HG03342 (cell line): ENCODE measurements around the gene NMT2.

ENCODE experiments used
- ATAC-seq: cut with Tn5 transposase; IDR thresholded peaks from one replicate; pipeline ENCODE4 v1.9.1; 2021; ENCODE audit warnings: mild to moderate bottlenecking, moderate library complexity; ENCODE audit not compliant: unreplicated experiment

NMT2 gene

DNA sequence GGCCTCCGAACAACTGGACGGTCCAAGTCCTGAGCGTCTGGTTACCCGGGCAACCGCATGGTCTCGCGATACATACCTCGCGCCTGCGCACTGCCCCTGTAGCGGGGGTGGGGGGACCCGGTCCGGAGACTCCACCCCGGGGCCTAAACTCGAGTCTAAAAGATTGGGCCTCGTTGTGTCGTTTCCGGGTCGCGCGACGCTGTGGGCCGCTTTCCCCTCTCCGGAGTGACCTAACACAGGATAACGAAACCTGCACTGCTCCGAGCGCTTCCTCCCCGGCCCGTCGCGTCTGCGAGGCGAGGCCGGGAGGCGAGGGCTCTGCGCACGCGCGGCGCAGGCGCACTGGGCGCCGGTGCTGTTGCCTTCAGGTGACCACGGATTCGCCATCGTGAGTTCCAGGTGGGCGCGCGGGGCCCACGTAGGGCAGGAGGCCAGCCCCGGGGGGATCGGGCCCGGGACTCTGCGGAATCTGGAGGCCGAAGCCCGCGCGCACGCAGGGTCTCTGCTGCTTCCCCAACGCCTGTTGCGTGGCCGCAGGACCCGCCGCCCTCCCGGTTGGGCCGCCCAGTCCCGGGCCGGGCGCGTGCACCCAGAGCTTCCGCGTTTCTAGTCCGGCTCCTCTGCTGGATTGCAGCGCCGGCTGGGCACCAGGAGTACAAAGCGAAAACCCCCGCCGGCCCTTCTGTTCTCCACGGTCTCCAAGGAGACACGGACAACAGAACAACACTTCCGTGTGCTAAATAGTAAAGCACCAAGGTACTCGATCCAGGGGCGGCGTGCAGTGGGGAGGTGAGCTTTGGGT lies 71.3 kb downstream of the NMT2 start, which contains the start of gene RPP38:
TSS of gene RPP38 (plus strand) at position 345 of the 802 bp plus-strand sequence. CDS start 5,960 bp downstream, outside the sequence.
- ATAC-seq: peak; percentile 77

DNA sequence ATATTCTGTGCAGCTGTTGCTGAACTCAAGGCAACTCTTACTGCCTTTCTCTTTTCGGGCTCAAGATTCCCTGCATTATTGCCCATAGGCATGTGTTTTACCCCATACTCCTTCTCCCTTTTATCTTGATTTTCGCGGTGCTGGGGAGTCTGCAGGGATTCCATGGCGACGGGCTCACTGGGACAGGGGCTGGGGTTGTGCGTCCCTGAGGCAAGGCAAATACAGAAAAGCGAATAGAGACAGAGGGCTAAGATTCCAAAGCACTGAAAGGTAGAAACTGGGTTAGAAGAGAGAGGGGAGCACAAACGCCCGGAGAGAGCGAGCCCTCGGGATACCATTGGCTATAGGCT lies 71.9 kb downstream of the NMT2 start:
- ATAC-seq: peak; percentile 20

DNA sequence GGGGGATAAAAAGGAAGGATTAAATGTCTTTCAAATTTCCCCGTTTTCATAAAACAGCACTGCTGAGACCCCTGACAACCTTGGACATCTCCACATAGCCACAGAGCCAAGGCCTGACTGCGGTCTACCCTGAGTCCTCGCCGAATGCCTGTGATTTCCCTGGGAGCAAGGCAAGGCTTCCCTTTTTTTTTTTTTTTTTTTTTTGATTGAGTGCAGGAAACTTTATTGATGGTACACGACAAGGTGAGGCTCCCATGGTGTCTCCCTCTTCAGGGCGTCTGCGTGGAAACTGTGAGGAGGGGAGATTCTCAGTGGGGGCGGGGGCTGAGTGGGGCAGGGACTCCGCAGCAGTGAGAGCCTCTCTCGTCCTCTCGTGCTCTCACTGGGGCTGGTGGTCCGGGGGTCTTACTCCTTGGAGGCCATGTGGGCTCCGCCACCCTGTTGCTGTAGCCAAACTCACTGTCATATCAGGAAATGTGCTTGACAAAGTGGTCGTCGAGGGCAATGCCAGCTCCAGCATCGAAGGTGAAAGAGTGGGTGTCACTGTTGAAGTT lies 75.6 kb downstream of the NMT2 start:
- no peak for ATAC-seq

DNA sequence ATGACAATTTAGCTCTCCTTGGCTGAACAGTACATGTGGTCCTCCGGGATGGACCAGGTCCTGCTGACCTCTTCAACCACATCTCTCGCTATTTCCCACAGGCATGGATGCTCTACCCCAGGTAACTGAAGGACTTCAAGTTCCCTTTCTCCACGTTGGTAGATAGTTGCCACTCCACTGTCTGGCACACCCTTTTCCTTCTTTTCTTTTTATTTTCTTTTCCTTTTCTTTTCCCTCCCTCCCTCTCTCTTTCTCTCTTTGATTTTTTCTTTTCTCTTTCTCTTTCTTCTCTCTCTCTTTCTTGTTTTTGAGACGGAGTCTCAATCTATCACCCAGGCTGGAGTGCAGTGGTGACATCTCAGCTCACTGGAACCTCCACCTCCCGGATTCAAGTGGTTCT lies 77.1 kb downstream of the NMT2 start:
- no peak for ATAC-seq

DNA sequence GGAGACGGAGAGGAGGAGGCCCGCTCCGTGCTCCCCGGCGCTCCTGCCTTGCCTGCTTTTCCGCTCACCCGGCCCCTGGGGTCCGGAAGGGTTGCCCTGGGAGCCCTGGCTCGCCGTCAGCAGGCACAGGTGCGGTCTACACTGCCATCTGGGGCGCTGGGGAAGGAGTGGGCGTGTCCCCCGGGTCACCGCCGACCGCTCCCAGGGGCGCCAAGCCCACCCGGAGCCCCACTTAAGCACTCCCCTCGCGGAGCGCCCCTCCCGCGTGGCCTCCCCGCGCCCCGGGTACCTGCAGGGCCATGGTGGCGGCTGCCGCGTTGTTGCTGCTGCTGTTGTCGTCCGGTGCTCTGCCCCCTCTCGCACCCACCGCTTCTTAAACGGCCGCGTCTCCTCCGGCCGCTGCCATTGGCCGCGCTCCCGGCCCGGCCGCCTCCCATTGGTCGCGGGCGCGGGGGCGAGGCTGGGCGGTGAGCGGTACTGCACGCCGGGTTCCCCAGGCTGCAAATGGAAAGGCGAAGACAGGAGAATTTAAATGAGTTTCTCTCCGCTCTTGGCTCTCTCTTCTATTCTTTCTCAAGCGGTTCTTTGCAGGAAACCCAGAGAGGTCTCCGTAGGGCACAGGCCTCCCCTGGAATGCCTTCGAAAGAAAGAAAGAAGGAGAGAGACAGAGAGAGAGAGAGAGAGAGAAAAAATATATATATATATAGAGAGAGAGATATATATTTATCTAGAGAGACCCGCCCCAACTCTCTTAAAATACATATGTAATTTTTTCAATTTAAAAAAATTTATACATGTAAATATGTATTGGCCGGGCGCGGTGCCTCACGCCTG lies 79.8 kb downstream of the NMT2 start, which contains the start of gene ACBD7:
TSS of gene ACBD7 (minus strand) at position 349 of the 834 bp plus-strand sequence. CDS start at position 301, 48 bp downstream.
- peak; percentile 100 for ATAC-seq

DNA sequence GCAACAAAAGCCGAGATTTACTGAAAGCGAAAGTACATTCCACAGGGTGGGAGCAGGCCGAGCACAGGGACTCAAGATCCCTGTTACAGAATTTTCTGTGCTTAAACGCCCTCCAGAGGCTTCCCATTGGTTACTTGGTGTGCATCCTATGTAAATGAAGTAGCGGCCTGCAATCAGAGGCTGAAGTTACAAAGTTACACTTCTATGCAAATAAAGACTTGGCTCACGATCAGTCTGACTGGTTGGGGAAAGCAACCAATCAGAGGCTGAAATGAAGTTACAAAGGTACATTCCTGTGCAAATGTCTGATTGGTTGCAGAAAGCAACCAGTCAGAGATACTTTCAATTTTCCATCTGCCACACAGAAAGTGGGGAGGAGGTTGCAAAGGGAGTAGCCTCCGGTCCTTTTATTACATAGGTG lies 84.0 kb downstream of the NMT2 start:
- ATAC-seq: no peak

DNA sequence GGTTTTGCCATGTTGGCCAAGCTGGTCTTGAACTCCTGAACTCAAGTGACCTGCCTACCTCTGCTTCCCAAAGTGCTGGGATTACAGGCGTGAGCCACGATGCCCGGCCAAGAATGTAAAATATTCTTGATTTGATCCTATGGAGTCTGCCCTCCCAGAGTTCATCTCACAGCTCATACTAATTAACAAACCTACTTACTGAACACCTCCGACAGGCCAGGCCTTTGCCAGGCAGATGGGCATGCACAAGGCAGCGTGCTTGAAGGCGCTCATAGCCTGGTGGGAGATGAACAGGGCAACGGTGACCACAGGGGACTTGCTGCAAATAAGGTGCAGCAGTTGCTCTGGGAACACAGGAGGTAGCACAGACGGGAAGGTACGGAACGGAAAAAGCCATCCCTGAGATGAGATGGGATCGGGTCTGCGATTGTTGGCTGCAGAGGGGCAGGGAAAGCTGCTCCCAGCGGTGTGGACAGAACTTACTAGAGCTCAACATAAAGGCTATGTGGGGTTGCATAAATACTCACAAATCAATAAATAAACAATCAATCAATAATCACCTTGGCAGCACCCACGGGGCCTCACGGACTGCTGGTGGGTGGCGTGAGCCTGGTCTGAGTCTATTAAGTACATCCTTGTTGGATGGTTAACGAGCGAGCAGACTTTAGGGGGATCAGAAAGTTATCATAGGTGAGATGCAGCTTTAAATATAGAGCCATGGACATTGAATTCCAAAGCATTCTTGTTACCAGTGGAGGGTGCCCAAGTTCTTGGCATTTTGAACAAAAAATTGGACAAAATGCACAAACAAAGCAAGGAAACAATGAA lies 84.6 kb downstream of the NMT2 start:
- ATAC-seq: no peak

DNA sequence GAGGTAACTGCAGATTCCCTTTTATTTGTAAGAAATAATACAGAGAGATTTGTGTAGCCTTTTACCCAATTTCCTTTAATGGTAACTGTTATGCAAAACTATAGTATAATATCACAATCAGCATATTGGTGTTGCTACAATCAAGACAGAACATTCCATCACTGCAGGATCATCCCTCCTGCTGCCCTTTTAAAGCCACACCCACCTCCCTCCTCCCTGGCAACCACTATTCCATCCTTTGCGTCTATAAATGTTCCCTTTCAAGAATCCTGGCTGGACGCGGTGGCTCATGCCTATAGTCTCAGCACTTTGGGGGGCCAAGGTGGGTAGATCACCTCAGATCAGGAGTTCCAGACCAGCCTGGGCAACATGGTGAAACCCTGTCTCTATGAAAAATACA lies 93.1 kb downstream of the NMT2 start:
- ATAC-seq: no peak

DNA sequence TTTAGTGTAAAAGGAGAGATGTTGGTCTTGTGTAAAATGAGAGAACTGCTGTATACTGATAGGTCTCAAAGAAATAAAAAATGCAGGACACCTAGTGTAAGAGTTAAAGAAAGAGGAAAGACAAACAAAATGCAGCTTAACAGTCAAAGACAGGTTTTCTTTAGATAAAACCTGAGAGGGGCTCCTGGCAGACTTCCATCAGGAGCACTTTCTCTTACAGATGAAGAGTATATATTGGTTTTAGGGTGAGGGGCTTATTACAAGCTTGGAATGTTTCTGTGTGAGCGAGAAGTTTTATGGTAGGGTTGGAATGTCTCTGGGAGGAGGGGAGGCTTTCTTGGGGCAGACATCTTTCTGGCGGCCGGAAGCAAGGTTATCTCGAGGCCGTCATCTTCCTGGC lies 96.1 kb downstream of the NMT2 start:
- no peak for ATAC-seq

DNA sequence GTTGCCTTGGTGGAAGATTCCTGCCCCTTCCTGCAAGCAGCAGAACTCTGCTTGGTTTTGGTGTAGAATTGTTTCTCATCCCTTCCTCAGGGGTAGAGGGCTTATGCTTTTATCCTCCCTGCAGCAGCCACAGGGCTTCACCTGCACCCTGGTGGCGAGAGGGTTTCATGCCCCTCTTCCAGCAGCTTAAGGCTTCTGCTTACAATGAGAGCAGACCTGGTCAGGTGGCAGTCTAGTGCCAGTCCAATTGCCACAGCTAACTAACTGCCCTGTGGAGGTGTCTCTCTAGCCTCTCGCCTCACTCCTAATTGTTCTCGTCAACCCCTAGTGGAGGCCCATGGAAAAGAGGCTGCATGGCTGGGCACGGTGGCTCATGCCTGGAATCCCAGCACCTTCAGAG lies 99.3 kb downstream of the NMT2 start:
- no peak for ATAC-seq

DNA sequence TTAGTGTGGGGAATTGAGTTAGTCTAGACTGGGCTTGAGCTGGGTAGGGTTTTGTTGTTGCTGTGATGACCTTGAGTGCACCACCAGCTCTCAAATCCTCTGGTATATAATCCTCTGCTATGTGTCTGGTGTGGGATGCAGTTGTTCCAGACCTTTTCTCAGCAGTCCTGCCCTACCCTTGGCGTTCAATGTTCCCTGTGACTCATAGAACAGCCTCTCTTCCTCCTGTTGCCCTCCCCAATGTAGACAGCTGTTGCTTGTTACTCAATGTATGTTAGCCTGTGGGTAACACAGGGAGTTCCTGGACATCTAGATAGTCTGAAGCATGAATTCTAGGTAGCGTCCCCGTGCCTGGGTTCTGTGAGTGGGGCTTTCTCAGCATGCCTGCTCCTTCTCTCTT lies 99.7 kb downstream of the NMT2 start:
- ATAC-seq: no peak

DNA sequence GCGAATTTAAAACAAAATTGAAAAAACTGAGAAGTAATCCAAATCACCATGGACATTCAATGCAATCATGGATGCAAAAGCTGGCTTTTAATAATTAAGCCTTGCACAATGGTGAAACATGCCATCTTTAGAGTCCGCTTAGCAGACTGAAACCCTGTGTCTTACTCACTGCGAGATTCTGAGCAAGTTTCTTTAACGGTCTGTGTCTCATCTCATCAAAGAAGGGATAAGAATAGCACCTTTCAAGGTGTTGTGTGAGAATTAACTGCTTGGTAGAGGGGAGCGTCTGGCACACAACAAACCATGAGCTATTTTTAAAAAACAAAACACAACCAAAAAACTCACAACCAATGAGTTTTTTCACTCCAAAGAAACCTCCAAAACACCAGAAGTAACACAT lies 101.3 kb downstream of the NMT2 start:
- no peak for ATAC-seq

DNA sequence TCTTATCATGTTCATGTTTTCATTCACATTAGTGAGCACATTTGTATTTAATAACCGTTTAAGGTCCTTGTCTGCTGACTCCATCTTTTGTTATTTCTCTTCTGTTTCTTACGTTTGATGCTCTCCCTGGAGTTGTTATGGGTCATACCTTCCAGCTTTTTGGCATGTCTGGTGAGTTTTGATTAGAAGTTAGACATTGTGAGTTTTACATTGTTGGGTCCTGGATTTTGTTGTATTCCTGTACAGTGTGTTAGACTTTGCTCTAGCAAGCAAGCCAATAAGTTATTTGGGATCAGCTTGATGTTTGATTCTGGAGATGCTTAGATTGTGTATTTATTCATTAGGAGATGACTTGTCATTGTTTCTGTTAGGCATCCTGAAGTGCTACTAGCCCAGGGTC lies 107.9 kb downstream of the NMT2 start:
- no peak for ATAC-seq

DNA sequence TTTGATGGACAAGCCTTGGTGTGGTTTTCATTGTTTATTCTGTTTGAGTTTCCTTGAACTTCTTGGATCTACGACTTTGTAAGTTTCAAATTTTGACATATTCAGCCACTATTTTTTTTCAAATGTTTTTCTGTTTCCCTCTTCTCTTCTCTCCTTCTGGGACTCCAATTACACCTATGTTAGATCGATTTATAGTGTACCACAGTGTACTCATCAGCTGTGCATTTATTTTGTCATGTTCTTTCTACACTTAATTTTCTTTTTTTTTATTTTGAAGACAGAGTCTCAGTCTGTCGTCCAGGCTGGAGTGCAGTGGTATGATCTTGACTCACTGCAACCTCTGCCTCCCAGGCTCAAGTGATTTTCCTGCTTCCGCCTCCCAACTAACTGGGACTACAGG lies 108.6 kb downstream of the NMT2 start:
- ATAC-seq: no peak

DNA sequence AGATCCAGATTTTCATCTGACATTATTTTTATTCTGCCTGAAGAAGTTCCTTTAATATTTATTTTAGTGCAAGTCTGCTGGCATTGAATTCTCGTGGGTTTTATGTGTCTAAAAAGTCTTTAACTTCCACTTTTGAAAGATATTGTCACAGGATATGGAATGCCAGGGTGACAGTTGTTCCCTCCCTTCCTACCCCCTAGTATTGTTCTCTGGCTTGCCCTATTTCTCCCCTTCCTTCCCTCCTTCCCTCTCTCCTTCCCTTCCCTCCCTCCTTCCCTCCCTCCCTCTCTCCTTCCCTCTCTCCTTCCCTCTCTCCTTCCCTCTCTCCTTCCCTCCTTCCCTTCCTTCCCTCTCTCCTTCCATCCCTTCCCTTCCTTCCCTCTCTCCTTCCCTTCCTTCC lies 109.8 kb downstream of the NMT2 start:
- no peak for ATAC-seq
